RWPE1 (cell line): Measurements from ENCODE around the gene GYS1.

Experiments used
- CTCF ChIA-PET: fragments of 350-600 bp; sonication (Branson Sonifier 250); formaldehyde crosslinking; extraction: SDS; loops from one replicate; lab custom pipeline; 2021; lab: Yijun Ruan, JAX
- POLR2A ChIA-PET: fragments of 400-600 bp; formaldehyde crosslinking; extraction: SDS; loops from one replicate; lab custom pipeline; 2020; ENCODE audit warnings: antibody characterized with exemption; ENCODE audit not compliant: low non-redundant PET; lab: Yijun Ruan, JAX
- DNase-seq: peaks from one replicate; pipeline ENCODE4 v3.0.0; 2012; ENCODE audit warnings: low spot score
- H3K27ac ChIP-seq: fragments of 450-650 bp; 2 replicates; pipeline ENCODE4 v1.5.1; 2017
- TF ChIP-seq, protein P1 (sequence below): fragments of 450-650 bp; conservative IDR thresholded peaks from 2 replicates; pipeline ENCODE4 v1.5.1; 2017; ENCODE audit warnings: low read depth, mild to moderate bottlenecking

GYS1 gene

DNA sequence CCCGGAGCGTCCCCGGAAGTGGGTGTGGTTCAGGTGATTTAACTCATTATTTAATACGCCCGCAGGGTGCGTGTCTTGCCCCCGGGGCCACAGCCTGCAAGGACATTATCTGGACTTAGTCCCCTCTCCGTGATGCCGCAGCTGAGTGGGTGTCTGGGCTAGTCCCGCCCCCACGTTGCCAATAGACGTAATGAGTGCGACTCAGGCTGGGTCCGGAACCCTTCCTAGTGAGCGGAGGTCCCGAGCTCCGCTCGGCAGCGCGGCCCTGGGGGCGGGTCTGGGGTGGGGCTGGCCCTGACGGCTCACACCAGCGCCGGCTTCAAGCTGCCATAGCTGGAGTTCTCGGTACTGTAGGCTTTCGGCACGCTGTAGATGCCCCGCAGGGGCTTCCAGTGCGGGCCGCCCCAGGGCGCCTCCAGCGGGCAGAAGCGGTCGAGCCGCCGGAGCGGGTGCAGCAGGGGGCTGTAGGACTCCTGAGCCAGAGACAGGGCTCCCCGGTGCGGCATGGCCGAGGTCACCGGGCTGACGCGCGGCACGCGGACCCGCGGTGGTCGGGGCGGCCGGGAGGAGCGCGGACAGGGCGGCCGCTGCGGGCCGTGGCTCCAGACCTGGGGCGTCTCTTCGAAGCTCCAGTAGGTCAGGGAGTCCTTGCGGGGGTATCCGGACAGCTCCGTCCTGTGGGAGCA is 24.7 kb upstream of the GYS1 start:
- TF ChIP-seq, protein P1, sequence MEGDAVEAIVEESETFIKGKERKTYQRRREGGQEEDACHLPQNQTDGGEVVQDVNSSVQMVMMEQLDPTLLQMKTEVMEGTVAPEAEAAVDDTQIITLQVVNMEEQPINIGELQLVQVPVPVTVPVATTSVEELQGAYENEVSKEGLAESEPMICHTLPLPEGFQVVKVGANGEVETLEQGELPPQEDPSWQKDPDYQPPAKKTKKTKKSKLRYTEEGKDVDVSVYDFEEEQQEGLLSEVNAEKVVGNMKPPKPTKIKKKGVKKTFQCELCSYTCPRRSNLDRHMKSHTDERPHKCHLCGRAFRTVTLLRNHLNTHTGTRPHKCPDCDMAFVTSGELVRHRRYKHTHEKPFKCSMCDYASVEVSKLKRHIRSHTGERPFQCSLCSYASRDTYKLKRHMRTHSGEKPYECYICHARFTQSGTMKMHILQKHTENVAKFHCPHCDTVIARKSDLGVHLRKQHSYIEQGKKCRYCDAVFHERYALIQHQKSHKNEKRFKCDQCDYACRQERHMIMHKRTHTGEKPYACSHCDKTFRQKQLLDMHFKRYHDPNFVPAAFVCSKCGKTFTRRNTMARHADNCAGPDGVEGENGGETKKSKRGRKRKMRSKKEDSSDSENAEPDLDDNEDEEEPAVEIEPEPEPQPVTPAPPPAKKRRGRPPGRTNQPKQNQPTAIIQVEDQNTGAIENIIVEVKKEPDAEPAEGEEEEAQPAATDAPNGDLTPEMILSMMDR = peak; percentile 71
- no peak for DNase-seq
- ChIA-PET CTCF (no interaction called here), POLR2A (no interaction called here)
- peak overlapping the region; percentile 65 for H3K27ac ChIP-seq

GRCh38 chr19:49017041-49017665 is 24.0 kb upstream of the GYS1 start, which contains the start of gene LHB:
LHB (minus strand) TSS chr19:49017091; CDS start chr19:49017081, 10 bp downstream.
- no peak for DNase-seq
- TF ChIP-seq, protein P1 = no peak
- H3K27ac ChIP-seq = peak within 1 kb of the TSS; percentile 65
- ChIA-PET CTCF (no interaction called here), POLR2A (no interaction called here)

GRCh38 chr19:49016067-49016839 is 23.1 kb upstream of the GYS1 start:
- CTCF ChIA-PET = interaction anchor here (0.5 to 1.0 kb wide), 2 partner anchors 41 to 53 kb away, joined by 3 to 4 read pairs; no protein-coding TSS in a partner anchor
- POLR2A ChIA-PET = no interaction called here
- TF ChIP-seq, protein P1 = no peak
- H3K27ac ChIP-seq = peak overlapping the region; percentile 56
- DNase-seq = no peak

DNA sequence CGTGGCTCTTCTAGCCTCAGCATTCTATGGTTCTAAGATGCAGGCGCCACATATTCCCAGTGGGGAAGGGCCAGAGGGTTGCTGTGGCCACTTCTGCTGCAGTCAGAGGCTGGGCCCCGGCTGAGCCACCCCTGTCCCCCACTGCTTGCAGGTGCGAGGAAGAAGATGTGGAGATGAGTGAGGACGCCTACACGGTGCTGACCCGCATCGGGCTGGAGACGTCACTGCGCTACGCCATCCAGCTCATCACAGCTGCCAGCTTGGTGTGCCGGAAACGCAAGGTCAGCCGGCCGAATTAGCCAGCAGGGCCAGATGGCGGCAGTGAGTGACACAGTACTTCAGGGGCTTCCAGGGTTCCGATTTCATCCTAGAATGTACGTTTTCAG is 21.8 kb upstream of the GYS1 start:
- DNase-seq = no peak
- CTCF ChIA-PET = interaction anchor here (1.0 kb wide), 1 partner anchor 54 kb away, joined by 3 read pairs; no protein-coding TSS in a partner anchor
- POLR2A ChIA-PET = no interaction called here
- TF ChIP-seq, protein P1 = no peak
- H3K27ac ChIP-seq = peak overlapping the region; percentile 56

- peak; percentile 50 for DNase-seq
- ChIA-PET POLR2A (interaction anchor here (0.7 kb wide), 2 partner anchors 36 to 843 kb away, joined by 3 to 4 read pairs; no protein-coding TSS in a partner anchor), CTCF (no interaction called here)
- TF ChIP-seq, protein P1 = no peak
- peak overlapping the region; percentile 56 for H3K27ac ChIP-seq
These were observed 21.2 kb upstream of the GYS1 start for GRCh38 chr19:49014123-49014869.
